ENCODE data around the gene RPL13.

Gene RPL13

DNA sequence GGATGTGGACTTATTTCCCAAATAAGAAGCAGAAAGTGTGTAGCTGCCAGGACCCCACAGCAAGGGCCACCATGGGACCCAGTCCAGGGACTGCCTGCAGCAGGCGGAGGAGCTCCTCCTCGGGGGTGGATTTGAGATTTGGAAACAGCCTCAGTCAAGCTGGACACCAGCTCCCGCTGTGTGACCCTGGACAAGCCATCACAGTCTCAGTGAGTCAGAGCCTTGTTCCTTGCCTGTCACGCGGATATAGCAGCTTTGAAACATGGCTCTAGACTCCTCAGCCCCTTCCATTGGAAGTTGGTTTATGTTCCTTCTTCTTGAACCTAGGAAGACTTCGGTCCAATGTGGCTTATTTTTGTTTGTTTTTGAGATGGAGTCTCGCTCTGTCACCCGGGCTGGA, 40.5 kb downstream of the RPL13 start:
- DNase-seq = no peak

- no peak for DNase-seq
These were observed 41.4 kb downstream of the RPL13 start for GRCh38 chr16:89601906-89602272.

GRCh38 chr16:89602273-89602951, 41.9 kb downstream of the RPL13 start:
- peak; percentile 77 for DNase-seq

DNA sequence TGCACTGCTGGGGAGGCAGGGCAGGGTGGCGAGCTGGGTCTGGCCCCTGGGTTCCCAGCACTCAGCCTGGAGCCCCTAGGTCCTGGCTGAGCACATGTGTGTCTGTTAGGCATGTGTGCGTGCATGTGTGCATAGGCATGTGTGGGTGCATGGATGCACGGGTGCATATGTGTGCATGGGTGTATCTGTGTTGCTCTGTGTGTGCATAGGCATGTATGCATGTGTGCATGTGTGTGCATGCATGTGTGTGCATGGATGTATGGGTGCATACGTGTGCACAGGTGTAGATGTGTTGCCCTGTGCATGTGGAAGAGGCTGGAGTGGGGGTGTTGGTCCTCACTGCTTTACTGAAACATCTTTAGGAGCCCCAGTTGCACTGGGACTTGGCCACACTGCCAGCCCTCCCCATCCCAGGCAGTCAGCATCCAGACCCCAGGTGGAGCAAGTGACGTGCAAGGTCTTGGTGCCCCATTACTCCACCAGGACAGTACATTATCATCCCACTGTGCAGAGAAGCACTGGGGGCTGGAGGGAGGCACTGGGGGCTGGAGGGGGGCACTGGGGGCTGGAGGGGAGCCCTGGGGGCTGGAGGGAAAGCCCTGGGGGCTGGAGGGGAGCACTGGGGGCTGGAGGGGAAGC, 42.6 kb downstream of the RPL13 start:
- DNase-seq = no peak

DNA sequence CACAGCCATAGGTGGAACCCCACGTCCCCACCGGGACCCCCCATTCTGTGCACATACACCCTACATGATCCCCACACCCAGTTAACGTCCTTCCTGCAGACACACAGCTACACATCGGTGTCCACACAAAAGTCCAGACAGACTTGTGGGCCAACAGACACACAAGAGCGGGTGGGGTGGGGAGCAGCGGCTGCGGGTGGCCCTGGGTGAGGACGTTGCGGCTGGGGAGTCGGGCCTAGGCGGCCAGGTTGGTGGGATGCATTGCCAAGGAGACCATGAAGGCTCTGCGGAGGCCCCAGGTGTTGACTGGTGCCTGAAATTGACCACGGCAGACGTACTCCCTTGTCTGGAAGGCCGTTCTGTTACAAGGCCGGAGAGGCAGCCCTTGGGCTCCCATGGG, 44.3 kb downstream of the RPL13 start:
- no peak for DNase-seq

- no peak for DNase-seq
These were observed 44.9 kb downstream of the RPL13 start for GRCh38 chr16:89605186-89605970.

DNA sequence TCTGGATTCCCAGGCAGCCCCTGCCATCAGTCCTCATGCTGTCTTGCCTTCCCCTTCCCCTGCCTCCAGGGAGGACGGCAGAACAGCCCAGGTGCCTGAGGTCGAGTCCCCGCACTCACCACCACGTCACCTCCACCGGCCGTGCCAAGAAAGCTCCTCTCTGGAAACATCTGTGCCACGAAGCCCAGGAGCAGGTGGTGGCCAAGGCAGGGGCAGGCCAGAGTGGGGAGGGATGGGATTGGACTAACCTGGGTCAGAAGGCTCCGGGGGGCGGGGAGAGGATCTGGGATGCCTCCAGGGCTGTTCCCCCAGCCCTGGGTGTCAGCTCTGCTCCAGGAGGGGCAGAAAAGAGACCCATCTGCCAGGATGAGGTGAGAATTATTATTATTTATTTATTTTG, 45.5 kb downstream of the RPL13 start:
- DNase-seq = no peak

DNA sequence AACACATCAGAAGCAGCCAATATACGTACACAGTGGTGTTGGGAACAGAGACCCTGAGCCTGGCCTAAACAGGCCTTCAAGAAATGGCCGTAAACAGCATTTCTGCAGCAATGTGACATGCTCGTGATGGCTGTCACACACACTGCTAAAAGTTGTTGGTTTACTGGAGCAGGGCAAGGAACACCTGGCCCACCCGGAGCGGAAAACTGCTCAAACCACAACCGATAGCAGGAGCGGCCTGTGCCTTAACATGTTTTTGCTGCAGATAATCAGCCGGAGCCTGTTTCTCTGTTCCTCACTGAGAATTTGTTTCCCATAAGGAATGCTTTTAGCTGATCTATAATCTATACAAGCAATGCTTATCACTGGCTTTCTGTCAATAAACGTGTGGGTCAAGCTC, 47.0 kb downstream of the RPL13 start:
- no peak for DNase-seq

DNA sequence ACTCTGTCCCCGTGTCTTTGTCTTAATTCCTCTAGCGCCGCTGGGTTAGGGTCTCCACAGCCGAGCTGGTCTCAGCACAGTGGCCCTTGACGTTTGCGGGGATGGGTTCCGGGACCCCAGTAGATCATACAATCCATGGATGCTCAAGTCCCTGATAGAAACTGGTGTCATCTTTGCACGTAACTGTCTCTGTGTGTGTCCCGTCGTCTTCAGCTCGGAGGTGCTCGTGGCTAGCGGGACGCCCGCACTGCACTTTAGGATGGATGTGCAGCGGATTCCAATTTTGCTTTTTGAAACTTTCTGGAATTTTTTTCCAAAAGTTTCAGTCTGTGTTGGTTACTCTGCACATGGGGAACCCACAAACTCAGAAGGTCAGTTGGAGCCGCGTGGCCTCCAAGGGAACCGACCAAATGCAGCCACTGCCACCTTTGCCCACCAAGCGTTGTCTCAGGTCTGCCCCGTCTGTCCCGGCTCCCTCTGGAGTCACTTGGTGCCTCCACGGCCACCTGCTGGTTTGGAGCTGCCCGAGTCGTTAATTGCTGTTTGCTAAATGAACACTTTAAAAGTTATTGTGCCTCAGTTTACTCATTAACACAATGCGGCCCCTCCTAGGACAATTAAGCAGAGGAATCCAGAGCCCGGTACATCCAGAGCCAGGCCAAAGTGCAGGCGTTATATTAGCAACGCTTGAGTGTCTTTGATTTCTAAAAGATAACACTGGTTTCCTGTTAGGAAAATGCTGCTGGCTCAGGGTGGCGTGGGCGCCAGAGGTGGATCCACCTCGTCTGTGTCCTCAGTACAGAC, 47.7 kb downstream of the RPL13 start:
- DNase-seq = no peak

- DNase-seq = no peak
These were observed 49.6 kb downstream of the RPL13 start for GRCh38 chr16:89610108-89610453.

DNA sequence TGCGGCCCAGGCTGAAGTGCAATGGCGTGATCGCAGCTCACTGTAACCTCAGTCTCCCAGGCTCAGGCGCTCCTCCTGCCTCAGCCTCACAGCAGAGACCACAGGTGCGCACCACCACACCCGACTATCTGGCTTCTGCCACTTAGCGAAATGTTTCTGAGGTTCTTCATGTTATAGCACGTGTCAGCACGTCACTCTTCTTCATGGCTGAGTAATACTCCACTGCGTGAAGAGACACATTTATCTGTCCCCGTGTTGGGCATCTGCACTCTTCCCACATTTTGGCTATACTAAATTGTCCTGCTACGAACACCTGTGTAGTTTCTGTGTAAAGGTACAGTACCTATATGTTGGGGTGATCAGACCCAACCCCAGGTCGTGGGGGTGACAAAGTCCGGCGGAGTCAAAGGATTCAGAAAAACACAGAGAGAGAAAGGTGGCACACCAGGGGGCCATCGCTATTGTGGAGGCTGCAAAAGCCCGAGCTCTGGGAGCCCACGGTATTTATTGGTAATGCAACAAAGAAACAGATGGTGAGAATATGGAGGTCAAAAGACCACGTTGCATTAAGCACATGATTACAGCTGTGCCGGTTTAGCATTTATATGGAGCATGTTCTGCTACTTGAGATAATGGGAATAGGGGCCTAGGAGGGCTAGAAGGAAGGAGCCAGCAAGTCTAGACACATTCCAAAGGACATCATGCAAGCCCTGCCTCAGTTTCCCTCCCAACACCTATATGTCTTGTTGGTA, 52.1 kb downstream of the RPL13 start:
- DNase-seq = no peak

DNA sequence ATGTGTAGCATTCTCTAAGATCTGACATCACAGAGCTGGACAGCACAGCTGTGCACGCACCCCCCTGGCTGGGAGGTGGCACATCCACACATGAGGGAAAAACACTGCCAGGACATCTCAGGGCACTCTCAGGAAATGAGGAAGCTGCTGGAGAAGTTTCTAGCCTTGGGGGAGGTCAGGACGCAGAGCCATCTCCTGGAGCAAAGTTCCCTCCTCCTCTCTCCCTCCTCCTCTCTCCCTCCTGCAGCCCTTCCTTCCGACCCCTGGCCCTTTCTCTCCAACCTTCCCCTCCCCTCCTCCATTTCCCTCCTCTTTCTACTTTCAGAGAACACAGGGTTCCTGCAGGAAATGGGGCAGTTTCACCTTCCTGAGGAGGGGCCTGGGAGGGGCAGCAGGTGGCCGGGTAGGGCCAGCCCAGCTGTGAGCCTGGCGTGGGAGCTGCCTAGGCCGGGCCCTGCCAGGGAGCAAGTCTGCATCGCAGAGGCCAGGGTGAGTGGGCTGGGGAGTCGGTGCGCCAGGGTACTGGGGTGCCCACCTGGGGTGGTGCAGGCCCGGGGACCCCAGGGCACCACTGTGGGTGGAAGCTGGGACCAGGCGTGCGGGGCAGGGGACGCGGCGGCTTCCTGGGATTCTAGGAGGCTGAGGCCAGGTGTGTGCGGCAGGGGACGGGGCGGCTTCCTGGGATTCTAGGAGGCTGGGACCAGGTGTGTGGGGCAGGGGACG, 52.9 kb downstream of the RPL13 start, which contains the start of gene DPEP1:
TSS of gene DPEP1 (plus strand) at position 412 of the 723 bp plus-strand sequence. CDS start 16,769 bp downstream, outside the sequence.
- no peak for DNase-seq

DNA sequence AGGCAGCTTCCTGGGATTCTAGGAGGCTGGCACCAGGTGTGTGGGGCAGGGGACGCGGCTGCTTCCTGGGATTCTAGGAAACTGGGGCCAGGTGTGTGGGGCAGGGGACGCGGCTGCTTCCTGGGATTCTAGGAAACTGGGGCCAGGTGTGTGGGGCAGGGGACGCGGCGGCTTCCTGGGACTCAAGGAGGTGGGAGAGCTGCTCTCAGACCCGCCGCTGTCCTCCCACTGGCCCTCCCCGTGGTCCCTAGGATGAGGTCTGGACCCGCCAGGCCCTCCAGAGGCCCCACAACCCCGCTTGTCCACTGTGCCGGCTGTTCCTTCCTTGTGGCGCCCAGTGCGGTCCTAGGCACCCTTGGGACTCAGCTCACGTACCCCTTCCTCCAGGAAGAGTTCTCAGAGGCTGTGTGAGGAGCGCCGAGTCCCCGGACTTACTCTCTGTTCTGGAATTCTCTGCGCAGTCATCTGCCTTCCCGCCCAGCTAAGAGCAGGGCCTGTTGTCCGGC, 53.5 kb downstream of the RPL13 start:
- no peak for DNase-seq
